Upper lobe of left lung (tissue), 4 donors: ENCODE data around the gene MCF2L2.

Experiments used
- CTCF ChIP-seq, 6 experiments: fragments of 450-650 bp in 4 of 6; fragments of 200-600 bp in 2 of 6; sonication (generic) in 2 of 6; IDR thresholded peaks; one replicate each; pipeline ENCODE4 v1.5.1; 2016 to 2019; ENCODE audit warnings: antibody characterized with exemption in 6 of 6
- EP300 ChIP-seq, 4 donors: sonication (generic); formaldehyde crosslinking; IDR thresholded peaks; one replicate each; pipeline ENCODE4 v1.5.1; 2017; ENCODE audit warnings: antibody characterized with exemption in 4 of 4, control low read depth in 2 of 4
- POLR2A ChIP-seq, 4 donors: fragments of 450-650 bp; IDR thresholded peaks; one replicate each; pipeline ENCODE4 v1.5.1; 2016 to 2017; ENCODE audit warnings: antibody characterized with exemption in 4 of 4, mild to moderate bottlenecking in 2 of 4

GRCh38 chr3:183378951-183379350 lies 49.5 kb downstream of the MCF2L2 start:
- TF ChIP-seq CTCF (IDR thresholded peaks at IDR 0.05): no peak
- no peak for TF ChIP-seq POLR2A (IDR thresholded peaks at IDR 0.05)
- no peak for TF ChIP-seq EP300 (IDR thresholded peaks at IDR 0.05)
